ENCODE data around the gene PCYOX1L. TPM values are rescaled to one million over a fixed set of nuclear protein-coding genes. Genes with fewer than 3 reads are reported as not detected.

Gene PCYOX1L
- total and polyA plus RNA-seq, 2 of the 8 experiments (the other 6 are each of a cell fraction or from before 2014, with no cell fraction given): 6.8 to 17.2 TPM

DNA sequence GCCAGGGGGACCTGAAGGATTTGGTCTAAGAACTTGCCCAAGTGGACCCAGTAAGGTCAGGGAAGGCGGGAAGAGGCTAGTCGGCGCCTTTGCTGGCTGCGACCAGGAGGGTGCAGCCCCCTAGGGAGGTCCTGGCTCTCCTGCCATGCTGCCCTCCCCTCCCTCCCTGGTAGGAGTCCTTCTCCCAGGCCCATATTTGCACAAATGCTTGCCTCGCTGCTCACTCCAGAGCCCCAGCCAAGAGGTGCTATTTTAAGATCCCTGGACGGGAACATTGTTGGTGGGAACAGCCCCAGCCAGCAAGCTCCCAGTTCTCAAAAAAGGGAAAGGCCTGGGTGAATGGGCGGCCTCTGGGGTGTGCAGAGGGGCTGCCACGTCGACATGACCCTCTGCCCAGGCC, 25.6 kb downstream of the PCYOX1L start (continued):
- TF ChIP-seq, protein P1, sequence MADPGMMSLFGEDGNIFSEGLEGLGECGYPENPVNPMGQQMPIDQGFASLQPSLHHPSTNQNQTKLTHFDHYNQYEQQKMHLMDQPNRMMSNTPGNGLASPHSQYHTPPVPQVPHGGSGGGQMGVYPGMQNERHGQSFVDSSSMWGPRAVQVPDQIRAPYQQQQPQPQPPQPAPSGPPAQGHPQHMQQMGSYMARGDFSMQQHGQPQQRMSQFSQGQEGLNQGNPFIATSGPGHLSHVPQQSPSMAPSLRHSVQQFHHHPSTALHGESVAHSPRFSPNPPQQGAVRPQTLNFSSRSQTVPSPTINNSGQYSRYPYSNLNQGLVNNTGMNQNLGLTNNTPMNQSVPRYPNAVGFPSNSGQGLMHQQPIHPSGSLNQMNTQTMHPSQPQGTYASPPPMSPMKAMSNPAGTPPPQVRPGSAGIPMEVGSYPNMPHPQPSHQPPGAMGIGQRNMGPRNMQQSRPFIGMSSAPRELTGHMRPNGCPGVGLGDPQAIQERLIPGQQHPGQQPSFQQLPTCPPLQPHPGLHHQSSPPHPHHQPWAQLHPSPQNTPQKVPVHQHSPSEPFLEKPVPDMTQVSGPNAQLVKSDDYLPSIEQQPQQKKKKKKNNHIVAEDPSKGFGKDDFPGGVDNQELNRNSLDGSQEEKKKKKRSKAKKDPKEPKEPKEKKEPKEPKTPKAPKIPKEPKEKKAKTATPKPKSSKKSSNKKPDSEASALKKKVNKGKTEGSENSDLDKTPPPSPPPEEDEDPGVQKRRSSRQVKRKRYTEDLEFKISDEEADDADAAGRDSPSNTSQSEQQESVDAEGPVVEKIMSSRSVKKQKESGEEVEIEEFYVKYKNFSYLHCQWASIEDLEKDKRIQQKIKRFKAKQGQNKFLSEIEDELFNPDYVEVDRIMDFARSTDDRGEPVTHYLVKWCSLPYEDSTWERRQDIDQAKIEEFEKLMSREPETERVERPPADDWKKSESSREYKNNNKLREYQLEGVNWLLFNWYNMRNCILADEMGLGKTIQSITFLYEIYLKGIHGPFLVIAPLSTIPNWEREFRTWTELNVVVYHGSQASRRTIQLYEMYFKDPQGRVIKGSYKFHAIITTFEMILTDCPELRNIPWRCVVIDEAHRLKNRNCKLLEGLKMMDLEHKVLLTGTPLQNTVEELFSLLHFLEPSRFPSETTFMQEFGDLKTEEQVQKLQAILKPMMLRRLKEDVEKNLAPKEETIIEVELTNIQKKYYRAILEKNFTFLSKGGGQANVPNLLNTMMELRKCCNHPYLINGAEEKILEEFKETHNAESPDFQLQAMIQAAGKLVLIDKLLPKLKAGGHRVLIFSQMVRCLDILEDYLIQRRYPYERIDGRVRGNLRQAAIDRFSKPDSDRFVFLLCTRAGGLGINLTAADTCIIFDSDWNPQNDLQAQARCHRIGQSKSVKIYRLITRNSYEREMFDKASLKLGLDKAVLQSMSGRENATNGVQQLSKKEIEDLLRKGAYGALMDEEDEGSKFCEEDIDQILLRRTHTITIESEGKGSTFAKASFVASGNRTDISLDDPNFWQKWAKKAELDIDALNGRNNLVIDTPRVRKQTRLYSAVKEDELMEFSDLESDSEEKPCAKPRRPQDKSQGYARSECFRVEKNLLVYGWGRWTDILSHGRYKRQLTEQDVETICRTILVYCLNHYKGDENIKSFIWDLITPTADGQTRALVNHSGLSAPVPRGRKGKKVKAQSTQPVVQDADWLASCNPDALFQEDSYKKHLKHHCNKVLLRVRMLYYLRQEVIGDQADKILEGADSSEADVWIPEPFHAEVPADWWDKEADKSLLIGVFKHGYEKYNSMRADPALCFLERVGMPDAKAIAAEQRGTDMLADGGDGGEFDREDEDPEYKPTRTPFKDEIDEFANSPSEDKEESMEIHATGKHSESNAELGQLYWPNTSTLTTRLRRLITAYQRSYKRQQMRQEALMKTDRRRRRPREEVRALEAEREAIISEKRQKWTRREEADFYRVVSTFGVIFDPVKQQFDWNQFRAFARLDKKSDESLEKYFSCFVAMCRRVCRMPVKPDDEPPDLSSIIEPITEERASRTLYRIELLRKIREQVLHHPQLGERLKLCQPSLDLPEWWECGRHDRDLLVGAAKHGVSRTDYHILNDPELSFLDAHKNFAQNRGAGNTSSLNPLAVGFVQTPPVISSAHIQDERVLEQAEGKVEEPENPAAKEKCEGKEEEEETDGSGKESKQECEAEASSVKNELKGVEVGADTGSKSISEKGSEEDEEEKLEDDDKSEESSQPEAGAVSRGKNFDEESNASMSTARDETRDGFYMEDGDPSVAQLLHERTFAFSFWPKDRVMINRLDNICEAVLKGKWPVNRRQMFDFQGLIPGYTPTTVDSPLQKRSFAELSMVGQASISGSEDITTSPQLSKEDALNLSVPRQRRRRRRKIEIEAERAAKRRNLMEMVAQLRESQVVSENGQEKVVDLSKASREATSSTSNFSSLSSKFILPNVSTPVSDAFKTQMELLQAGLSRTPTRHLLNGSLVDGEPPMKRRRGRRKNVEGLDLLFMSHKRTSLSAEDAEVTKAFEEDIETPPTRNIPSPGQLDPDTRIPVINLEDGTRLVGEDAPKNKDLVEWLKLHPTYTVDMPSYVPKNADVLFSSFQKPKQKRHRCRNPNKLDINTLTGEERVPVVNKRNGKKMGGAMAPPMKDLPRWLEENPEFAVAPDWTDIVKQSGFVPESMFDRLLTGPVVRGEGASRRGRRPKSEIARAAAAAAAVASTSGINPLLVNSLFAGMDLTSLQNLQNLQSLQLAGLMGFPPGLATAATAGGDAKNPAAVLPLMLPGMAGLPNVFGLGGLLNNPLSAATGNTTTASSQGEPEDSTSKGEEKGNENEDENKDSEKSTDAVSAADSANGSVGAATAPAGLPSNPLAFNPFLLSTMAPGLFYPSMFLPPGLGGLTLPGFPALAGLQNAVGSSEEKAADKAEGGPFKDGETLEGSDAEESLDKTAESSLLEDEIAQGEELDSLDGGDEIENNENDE (IDR thresholded peaks at IDR 0.05; ENCODE audit: insufficient replicate concordance, low read length): no peak
- TF ChIP-seq GABPA (IDR thresholded peaks at IDR 0.05; ENCODE audit: borderline replicate concordance, insufficient read depth, low read length) (no peak), POLR2A (IDR thresholded peaks at IDR 0.05; ENCODE audit: control extremely low read depth in 1 of 2, low read depth in 2 of 2, low read length in 2 of 2) (no peak), SP1 (IDR thresholded peaks at IDR 0.05; ENCODE audit: low read depth, low read length) (no peak), SP2 (IDR thresholded peaks at IDR 0.05; ENCODE audit: low read length) (no peak), SP4 (IDR thresholded peaks at IDR 0.05; ENCODE audit: low read length) (no peak), KDM1A (IDR thresholded peaks at IDR 0.05; ENCODE audit: borderline replicate concordance, low read length) (no peak), CBX8 (IDR thresholded peaks at IDR 0.05; ENCODE audit: borderline replicate concordance, low read depth, low read length) (no peak), POLR2AphosphoS5 (IDR thresholded peaks at IDR 0.05; ENCODE audit: low read depth, low read length) (no peak), BCL11A (IDR thresholded peaks at IDR 0.05; ENCODE audit: low read depth in 2 of 2, low read length in 2 of 2) (no peak)
- TF ChIP-seq, protein P2, sequence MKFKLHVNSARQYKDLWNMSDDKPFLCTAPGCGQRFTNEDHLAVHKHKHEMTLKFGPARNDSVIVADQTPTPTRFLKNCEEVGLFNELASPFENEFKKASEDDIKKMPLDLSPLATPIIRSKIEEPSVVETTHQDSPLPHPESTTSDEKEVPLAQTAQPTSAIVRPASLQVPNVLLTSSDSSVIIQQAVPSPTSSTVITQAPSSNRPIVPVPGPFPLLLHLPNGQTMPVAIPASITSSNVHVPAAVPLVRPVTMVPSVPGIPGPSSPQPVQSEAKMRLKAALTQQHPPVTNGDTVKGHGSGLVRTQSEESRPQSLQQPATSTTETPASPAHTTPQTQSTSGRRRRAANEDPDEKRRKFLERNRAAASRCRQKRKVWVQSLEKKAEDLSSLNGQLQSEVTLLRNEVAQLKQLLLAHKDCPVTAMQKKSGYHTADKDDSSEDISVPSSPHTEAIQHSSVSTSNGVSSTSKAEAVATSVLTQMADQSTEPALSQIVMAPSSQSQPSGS (IDR thresholded peaks at IDR 0.05; ENCODE audit: low read length): no peak
